GM21515 (cell line): ENCODE results near the gene PIGP.
"Not testable (repeated sequence)": the region's sequence is repeated elsewhere in the genome, so short reads cannot be mapped to it uniquely, and the experiment has no call there.

Experiments
- ATAC-seq: cut with Tn5 transposase; IDR thresholded peaks from one replicate; pipeline ENCODE4 v1.9.1; 2021; ENCODE audit not compliant: unreplicated experiment

PIGP gene

DNA sequence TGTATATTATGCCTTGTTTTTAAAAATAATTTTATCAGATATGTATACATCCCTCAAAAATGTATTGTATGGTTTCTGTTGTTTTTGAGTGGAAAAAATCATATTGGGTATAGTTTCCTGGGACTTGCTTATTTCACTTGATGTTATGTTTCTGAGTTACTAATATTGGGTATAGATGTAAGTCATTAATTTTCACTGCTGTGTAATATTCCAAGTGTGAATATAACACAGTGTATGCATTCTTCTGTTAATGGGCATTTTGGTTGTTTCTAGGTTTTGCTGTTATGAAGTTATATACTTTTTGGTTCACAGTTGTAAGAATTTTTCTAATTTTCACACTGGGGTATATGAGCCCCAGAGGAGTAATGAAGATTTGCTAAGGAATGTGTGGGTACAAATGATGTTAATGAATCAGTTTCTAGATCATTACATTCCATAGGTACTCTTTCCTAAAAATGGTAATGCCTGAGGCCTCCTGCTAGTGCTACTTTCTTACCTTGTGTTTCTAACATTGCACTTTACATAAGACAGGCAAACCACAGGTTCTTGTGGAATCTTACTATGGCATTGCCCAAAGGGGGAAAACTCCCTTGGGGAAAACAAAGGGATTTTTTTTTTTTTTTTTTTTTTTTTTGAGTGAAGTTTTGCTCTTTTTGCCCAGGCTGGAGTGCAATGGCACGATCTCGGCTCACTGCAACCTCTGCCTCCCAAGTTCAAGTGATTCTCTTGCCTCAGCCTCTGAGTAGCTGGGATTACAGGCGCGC is 3.4 kb upstream of the PIGP start:
- no peak for ATAC-seq

DNA sequence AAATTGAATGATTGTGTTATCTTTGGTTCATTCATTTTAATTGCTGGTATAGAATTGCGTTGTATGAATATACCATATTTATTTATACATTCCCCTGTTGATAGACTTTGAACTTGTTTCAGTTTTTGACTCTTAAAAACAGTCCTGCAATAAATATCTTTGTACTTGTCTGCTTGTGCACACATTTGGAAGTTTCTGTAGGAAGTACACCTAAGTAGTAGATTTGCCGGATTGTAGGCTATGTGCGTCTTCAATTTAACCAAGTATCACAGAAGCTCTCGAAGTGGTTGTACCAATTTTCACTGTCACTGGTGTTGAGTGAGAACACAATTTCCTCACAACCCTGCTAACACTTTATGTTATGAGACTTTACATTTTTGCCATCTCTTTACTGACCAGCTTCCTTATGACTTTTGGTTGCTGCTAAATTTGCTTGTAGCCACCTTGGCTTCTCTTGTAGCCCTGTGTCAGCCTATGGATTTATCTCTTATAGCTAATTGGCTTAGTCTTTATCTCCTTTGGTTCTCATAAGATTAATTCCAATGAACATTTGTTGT is 2.4 kb upstream of the PIGP start:
- no peak for ATAC-seq

DNA sequence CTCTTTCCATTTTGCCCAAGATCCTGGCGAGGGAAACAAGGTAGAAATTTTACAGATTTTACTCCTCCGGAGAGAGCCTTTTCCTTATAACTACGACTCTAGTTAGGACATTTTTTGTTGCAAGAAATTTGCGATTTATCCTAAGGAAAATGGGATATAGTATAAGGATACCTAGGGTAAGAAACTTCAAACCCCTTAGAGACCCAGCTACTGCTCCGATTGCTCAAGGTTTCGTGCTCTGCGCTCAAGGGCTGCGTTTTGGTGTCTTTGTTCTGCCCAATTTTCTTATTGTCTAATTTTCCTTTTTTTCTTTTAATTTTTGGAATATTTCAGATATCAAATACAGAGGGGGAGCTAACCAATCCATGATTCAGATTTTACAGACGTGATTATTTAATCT is 1.7 kb upstream of the PIGP start:
- ATAC-seq = no peak

DNA sequence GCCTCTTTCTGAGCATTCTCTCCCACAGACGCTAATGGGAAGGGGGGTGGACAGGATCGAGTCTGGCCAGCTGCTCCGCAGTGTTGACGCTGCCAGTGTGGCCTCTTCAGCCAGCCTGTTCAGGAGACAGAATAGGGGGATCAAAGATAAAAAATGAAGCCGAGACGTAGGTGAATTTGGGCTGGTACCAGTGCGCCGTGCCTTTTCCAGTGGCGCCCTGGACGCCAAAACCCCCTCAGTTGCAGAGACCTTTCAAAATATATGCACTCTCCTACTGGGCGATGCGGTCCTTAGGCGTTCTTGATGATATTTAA is 1.3 kb upstream of the PIGP start:
- no peak for ATAC-seq

DNA sequence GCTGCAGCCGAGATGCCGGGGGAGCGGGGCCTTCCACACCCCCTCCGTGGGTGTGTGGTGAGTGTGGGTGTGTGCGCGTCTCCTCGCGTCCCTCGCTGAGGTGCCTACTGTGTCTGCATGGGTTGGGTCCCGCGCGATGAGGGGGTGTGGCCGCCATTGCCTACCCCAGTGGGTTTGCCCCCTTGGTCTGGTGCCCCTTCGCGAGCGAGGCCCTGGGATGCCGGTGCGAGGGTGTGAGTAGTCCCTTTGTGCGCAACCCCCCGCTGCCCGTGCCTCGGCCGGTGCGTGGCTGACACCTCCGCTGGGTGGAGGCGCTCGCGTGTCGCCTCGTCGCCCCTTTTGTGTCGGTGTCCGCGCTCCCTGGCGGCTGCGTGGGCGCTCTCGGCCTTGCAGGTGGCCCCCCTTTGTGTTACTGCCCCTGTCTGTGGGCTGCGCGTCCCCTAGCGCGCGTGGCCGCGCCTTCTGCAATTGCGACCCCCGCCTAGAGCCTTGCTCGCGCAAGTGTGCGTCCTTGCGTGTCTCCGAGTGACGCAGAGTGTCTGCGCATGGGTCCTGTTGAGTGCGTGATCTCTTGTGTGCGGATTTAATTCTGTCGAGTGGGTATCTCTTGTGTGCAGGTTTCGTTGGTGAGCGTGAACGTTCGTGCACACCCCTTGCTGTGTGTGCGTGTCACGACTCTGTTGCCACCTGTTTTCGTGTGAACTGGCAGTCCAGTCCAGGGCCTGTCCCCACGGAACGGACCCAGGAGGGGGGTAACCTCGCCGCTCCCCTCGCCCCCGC is 736 bp upstream of the PIGP start:
- peak; percentile 33 for ATAC-seq

DNA sequence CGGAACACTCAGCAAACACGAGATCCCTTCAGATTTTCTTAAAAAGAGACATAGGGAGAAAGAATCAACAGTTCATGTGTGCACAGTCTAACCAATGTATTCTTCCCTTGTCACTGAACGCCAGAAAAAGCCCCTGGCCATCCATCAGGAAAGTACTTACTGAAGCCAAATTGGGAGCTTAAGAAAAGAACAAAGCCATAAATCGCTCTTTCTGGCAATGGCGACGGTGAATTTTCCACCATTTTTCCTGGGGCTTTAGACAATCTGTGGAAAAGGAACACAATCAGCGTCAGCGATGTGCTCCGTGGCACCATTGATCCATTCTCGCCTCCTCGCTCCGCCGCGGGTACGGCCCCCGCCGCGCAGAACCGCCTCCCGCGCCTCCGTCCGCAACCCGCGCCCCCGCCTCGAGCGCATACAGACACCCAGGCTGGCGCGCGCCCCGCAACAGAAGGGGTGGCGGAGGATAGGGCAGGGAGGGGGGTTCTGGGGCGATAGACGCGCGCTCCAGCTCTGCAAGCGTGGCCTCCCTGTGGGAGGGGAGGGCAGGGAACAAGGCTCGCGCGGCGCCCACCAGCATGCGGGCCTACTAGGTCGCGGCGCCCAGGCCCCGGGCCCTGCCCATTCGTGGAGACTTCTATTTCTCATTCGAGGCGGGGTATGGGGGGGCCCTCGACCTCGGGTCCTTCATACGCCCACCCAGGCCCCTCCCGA is 440 bp downstream of the PIGP start:
- ATAC-seq = peak; percentile 41

GRCh38 chr21:37071561-37072273 is 1.2 kb downstream of the PIGP start:
- no peak for ATAC-seq

GRCh38 chr21:37065561-37066177 is 7.2 kb downstream of the PIGP start:
- no peak for ATAC-seq

DNA sequence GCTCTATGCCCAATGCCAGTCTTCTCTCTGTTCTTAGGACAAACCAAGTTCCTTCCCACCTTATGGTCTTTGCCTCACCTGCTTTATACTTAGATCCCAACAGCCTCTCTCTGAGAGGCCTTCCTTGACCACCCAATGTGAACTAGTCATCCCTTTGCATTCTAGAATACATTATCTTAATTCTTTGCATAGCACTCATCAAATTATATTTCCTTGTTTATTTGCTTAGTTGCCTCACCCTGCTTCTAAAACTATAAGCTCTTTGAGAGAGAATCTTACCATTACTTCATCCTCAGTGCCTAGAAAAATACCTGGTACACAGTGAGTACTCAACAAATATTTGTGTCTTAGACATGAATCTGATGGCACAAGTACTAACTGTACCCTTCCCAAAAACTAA is 8.0 kb downstream of the PIGP start:
- ATAC-seq = no peak

DNA sequence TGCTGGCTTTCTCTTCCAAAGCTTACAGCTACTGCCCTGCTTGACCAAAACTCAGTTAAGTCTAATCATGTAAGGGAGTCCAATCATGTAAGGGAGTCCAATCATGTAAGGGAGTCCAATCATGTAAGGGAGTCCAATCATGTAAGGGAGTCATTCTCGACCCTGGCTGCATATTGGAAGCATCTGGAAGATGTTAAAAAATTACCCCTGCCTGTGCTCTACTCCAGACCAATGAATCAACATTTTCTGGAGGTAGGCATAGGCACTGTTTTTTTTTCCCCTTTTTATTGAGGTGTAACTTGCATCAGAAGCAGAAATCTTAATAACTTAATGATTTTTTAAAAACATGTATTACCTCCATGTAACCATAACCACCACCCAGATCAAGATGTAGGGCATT is 9.4 kb downstream of the PIGP start:
- ATAC-seq = no peak

DNA sequence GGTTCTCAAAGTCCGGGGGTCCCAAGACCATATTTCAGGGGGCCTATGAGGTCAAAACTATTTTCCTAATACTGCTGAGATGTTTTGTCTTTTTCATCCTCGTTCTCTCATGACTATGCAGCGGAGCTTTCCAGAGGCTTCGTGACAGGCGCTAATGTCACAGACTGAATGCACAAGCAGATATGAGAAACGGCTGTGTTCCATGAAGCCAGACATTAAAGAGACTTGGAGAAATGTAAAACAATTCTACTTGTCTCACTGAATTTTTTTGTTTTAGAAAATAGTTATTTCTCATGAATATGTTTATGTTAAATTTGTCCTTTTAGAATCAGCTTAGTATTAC is 10.3 kb downstream of the PIGP start:
- no peak for ATAC-seq

- no peak for ATAC-seq
Measured at GRCh38 chr21:37061926-37062592, 10.8 kb downstream of the PIGP start.

DNA sequence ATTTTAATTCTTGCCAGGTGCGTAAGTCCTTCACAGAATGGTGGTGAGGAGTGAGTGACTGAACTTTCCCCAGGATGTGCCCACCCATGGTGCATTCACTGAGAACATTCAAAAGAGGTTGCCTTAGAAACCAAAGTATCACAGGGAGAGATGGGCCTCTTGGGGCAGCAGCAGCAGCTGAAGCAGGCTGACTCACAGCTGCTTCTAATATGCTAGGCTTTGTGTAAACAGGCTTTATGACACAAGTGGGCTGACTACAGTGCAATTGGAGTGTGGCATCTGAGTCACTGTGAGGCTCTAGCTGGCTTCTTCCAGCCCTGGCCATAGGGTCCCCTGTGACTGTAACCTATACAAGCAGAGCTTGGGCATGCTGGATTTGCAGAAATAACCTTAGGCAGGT is 12.6 kb downstream of the PIGP start:
- ATAC-seq = no peak

DNA sequence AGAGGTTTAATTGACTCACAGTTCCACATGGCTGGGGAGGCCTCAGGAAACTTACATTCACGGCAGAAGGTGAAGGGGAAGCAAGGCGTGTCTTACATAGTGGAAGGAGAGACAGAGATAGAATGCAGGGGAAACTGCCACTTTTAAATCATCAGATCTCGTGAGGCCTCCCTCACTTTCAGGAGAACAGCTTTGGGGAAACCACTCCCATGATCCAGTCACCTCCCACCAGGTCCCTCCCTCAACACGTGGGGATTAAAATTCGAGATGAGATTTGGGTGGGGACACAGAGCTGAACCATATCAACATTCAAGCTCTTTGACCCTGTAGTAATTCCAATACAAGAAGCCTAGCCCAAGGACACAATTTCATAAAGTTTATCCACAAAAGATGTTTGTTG is 13.7 kb downstream of the PIGP start:
- no peak for ATAC-seq

DNA sequence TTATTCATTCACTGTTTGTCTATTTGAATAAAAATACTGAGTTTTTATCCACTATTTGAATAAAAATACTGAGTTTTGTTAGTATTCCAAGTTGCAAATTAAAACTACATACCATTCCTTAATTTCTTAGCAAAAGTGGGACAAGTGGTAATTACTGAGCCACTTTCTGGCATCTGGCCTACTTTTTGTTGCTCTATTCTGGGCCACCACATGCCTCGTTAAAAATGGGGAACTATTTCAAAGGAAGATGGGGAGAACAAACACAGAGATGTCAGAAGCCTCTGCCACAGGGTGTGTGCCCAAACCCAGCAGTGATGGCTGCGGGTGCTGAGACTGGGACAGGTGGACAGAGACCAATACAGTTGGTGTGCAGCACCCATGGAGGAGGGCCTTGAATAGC is 14.6 kb downstream of the PIGP start:
- no peak for ATAC-seq

- no peak for ATAC-seq
Measured at GRCh38 chr21:37057614-37058013, 15.3 kb downstream of the PIGP start.

DNA sequence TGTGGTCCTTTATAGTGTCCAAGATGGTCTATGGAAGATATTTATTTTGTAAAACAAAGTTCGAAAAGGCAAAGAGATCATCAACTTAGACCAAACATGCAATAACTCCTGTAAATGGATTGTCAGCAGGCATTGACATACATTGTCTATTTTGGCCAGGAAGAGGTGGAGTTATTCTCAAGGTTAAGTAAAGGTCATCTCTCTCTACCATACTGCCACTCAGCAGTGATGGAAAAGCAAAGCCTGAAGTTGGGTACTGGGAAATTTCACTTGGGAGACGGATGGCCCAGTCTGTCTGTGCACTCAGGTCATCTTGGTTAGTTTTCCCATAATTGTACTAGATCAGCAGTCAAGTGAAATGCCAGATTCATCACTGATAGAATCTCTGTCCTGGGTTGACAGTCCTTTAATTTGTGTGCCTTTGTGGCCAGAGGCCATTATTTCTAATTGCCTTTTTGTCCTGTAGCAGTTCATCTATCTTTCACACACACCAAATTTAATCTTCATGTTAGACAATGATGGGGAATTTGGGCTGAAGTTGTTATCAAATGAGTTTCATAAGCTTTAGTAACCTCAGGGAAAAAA is 17.5 kb downstream of the PIGP start:
- ATAC-seq = no peak

GRCh38 chr21:37049741-37050140 is 23.1 kb downstream of the PIGP start:
- ATAC-seq = not testable (repeated sequence)

DNA sequence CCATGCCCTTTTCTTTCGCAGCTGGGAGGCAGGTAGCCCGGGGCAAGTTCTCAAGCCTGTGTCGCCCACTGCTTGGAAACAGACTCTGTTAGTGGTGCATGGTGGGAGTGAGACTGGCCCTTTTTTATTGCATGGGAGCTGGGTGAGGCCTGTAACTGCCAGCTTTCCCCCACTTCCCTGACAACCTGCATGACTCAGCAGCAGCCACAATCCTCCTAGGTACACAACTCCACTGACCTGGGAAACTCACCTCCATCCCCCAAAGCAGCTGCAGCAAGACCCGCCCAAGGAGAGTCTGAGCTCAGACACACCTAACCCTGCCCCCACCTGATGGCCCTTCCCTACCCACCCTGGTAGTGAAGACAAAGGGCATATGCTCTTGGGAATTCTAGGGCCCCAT is 25.8 kb downstream of the PIGP start:
- no peak for ATAC-seq

GRCh38 chr21:37045556-37045955 is 27.3 kb downstream of the PIGP start:
- no peak for ATAC-seq
